Measurements from ENCODE around the gene DCDC2. TPM values are rescaled to one million over a fixed set of nuclear protein-coding genes. Genes with fewer than 3 reads are reported as not detected.

DCDC2 gene
- total RNA-seq = 1 to 10 TPM in 2 of 3 donors, not detected in 1; 8.9 to 9.5 TPM

DNA sequence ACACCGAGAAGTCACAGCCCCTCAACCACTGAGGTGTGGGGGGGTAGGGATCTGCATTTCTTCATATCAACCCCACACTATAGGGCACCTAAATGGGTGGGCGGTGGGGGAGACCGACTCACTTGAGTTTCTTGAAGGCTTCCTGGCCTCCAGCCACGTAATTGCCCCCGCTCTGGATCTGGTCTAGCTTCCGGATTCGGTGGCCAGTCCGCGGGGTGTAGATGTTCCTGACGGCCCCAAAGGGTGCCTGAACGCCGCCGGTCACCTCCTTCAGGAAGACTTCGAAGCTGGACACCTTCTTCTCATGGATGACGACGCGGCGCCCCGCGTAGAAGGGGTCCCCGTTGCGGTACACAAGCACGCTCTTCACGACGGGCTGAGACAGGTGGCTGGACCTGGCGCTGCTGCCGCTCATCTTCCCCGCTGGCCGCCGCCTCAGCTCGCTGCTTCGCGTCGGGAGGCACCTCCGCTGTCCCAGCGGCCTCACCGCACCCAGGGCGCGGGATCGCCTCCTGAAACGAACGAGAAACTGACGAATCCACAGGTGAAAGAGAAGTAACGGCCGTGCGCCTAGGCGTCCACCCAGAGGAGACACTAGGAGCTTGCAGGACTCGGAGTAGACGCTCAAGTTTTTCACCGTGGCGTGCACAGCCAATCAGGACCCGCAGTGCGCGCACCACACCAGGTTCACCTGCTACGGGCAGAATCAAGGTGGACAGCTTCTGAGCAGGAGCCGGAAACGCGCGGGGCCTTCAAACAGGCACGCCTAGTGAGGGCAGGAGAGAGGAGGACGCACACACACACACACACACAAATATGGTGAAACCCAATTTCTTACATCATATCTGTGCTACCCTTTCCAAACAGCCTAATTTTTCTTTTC, at the start of gene DCDC2:
DCDC2 (minus strand) TSS at position 724 of the 883 bp plus-strand sequence; CDS start at position 415, 309 bp downstream.
- Histone ChIP-seq H3K9me3 (no peaks in the 10 kb centered on the region), H3K27me3 (no peaks in the 10 kb centered on the region), H3K36me3 (no peaks in the 10 kb centered on the region), H3K27ac (peak within 1 kb of the TSS; percentile 66 to 69), H3K4me3 (peak within 1 kb of the TSS; percentile 14 to 64 (median 51)), H3K4me1 (peaks cover 2 to 8% of the 10 kb centered on the region in 2 donors)
- DNase-seq (ENCODE audit: low spot score in 2 of 2) = peak; percentile 66 to 84
- intact Hi-C loops (cut with DNase I; ENCODE audit: low total_unique reads) = no loop called here
- TF ChIP-seq POLR2AphosphoS5 (IDR thresholded peaks at IDR 0.05) (no peak), POLR2A (IDR thresholded peaks at IDR 0.05) (no peak)
- TF ChIP-seq, protein P1, sequence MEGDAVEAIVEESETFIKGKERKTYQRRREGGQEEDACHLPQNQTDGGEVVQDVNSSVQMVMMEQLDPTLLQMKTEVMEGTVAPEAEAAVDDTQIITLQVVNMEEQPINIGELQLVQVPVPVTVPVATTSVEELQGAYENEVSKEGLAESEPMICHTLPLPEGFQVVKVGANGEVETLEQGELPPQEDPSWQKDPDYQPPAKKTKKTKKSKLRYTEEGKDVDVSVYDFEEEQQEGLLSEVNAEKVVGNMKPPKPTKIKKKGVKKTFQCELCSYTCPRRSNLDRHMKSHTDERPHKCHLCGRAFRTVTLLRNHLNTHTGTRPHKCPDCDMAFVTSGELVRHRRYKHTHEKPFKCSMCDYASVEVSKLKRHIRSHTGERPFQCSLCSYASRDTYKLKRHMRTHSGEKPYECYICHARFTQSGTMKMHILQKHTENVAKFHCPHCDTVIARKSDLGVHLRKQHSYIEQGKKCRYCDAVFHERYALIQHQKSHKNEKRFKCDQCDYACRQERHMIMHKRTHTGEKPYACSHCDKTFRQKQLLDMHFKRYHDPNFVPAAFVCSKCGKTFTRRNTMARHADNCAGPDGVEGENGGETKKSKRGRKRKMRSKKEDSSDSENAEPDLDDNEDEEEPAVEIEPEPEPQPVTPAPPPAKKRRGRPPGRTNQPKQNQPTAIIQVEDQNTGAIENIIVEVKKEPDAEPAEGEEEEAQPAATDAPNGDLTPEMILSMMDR (IDR thresholded peaks at IDR 0.05) = peak in 1 of 3 donors; percentile 17

DNA sequence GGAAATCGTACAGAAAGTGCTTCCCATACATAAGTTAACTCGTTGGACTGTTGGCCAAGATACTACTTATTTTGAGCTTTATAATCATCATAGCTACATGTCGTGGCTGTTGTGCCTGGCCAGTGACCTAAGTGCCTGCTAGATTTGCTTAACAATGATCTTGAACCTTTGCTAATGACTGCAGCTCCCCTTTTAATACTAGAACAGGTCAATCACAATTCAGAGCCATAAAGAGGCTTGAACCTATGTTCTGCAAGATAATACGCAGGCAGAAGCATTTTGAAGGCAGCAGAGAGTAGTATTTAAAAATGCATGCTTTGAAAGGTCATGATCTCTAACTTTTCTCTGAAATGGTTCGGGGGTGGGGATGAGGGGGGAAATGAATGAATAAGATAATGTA, 47.4 kb upstream of the DCDC2 start:
- no peaks in the 10 kb centered on the region for H3K36me3 ChIP-seq
- H3K4me3 ChIP-seq = no peak overlapping the region
- TF ChIP-seq POLR2A (IDR thresholded peaks at IDR 0.05) (no peak), POLR2AphosphoS5 (IDR thresholded peaks at IDR 0.05) (no peak)
- TF ChIP-seq, protein P1 (IDR thresholded peaks at IDR 0.05) = no peak
- no peaks in the 10 kb centered on the region for H3K27me3 ChIP-seq
- no peaks in the 10 kb centered on the region for H3K9me3 ChIP-seq
- no peak overlapping the region for H3K27ac ChIP-seq
- DNase-seq (ENCODE audit: low spot score in 2 of 2) = no peak
- intact Hi-C loops (cut with DNase I; ENCODE audit: low total_unique reads) = no loop called here
- H3K4me1 ChIP-seq = no peaks in the 10 kb centered on the region

DNA sequence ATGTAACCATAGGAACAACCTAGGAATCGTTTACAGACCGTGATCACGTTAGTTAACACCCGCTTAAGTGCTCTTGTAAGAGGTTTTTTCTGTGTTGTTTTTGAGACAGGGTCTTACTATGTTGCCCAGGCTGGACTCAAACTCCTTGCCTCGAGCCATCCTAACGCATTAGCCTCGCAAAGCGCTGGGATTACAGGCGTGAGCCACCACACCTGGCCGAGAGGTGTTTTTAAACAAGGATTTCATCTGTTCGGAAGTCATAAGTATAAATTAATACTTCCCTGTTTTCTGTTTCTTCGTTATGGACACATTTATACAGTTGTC, 45.6 kb upstream of the DCDC2 start:
- H3K36me3 ChIP-seq = no peaks in the 10 kb centered on the region
- no peak for DNase-seq (ENCODE audit: low spot score in 2 of 2)
- no peaks in the 10 kb centered on the region for H3K4me1 ChIP-seq
- H3K27ac ChIP-seq = peak overlapping the region; percentile 57 to 64
- H3K9me3 ChIP-seq = no peaks in the 10 kb centered on the region
- no peaks in the 10 kb centered on the region for H3K27me3 ChIP-seq
- peak overlapping the region; percentile 80 to 95 (median 81) for H3K4me3 ChIP-seq
- intact Hi-C loops (cut with DNase I; ENCODE audit: low total_unique reads) = no loop called here
- TF ChIP-seq, protein P1 (IDR thresholded peaks at IDR 0.05) = no peak
- TF ChIP-seq POLR2A (IDR thresholded peaks at IDR 0.05) (no peak), POLR2AphosphoS5 (IDR thresholded peaks at IDR 0.05) (no peak)

DNA sequence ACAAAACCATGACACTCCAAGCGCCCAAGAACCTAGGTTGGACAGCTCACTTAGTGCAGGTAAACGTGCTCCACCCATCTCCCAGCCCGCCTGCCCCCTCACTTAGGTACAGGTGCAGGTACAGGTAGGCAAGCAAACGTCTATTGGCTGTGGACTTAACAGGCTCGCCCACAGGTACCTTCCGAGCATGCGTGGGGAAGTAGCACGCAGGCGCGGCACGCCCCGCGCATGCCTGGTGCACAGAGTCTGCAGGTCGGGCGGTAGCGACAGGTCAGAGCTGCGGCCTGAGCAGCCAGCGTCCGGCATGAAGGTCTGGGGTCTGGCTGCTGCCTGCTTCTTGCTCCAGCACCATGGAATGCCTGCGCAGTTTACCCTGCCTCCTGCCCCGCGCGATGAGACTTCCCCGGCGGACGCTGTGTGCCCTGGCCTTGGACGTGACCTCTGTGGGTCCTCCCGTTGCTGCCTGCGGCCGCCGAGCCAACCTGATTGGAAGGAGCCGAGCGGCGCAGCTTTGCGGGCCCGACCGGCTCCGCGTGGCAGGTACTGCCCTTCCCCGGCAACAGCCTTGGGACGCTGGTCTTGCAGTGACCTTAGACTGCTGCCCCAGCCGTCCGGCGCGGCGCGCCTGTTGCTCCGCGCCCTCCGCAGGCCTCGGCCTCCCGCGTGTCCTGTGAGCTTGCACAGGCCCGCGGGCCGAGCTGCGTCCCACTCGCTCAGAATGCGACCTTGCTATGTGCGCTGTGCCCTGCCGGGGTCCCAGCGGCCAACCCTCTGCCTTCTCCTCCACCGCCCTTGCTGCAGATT, 45.0 kb upstream of the DCDC2 start, which contains the start of gene MRS2:
MRS2 (plus strand) TSS at position 240 of the 804 bp plus-strand sequence; CDS start at position 351, 111 bp downstream.
- intact Hi-C loops (cut with DNase I; ENCODE audit: low total_unique reads) = no loop called here
- peak within 1 kb of the TSS; percentile 57 to 64 for H3K27ac ChIP-seq

More for the DNA sequence above, 45.0 kb upstream of the DCDC2 start, which contains the start of gene MRS2:
- H3K27me3 ChIP-seq = no peaks in the 10 kb centered on the region
- TF ChIP-seq POLR2A (IDR thresholded peaks at IDR 0.05) = peak; percentile 45
- peak; percentile 24 to 66 (median 26) for TF ChIP-seq POLR2AphosphoS5 (IDR thresholded peaks at IDR 0.05)
- TF ChIP-seq, protein P1 (IDR thresholded peaks at IDR 0.05) = no peak
- H3K36me3 ChIP-seq = no peaks in the 10 kb centered on the region
- H3K4me3 ChIP-seq = peak within 1 kb of the TSS; percentile 80 to 95 (median 81)
- H3K4me1 ChIP-seq = no peaks in the 10 kb centered on the region
- DNase-seq (ENCODE audit: low spot score in 2 of 2) = peak; percentile 88
- no peaks in the 10 kb centered on the region for H3K9me3 ChIP-seq

Data from breast epithelium (tissue), 4 donors.